Ovary (tissue), 9 donors: ENCODE measurements around the gene BMERB1. TPM values are rescaled to one million over a fixed set of nuclear protein-coding genes. Genes with fewer than 3 reads are reported as not detected.

Source experiments
- DNase-seq, 5 donors: peaks; one replicate each; pipeline ENCODE4 v3.0.0-alpha.2; 2019 to 2020
- H3K27ac ChIP-seq, 2 donors: fragments of 200-600 bp; one replicate each; pipeline versions ENCODE4 v1.5.1 to v1.8.0; 2019 to 2022
- H3K27me3 ChIP-seq: fragments of 200-600 bp; one replicate; pipeline ENCODE4 v1.8.0; 2022
- H3K36me3 ChIP-seq: fragments of 200-600 bp; sonication (generic); one replicate; pipeline ENCODE4 v1.5.1; 2019
- H3K4me1 ChIP-seq: one replicate; pipeline ENCODE4 v1.8.1; 2013; ENCODE audit warnings: mild to moderate bottlenecking, moderate library complexity; ENCODE audit not compliant: insufficient read depth
- H3K4me3 ChIP-seq: fragments of 200-600 bp; sonication (generic); one replicate; pipeline ENCODE4 v1.5.1; 2017
- H3K9me3 ChIP-seq, 2 donors: fragments of 200-600 bp in 1 of 2; sonication (generic) in 1 of 2; one replicate each; pipeline versions ENCODE4 v1.5.1 to v1.8.1; 2013 to 2019; ENCODE audit warnings: mild to moderate bottlenecking in 1 of 2, moderate library complexity in 1 of 2
- EP300 ChIP-seq: sonication (generic); formaldehyde crosslinking; IDR thresholded peaks from one replicate; pipeline ENCODE4 v1.6.1; 2017; ENCODE audit warnings: antibody characterized with exemption
- POLR2A ChIP-seq: fragments of 450-650 bp; IDR thresholded peaks from one replicate; pipeline ENCODE4 v1.6.1; 2017; ENCODE audit warnings: antibody characterized with exemption, mild to moderate bottlenecking, moderate library complexity
- WGBS, 3 donors: extraction: QIAGEN DNeasy Blood & Tissue Kit in 1 of 3; methylation state at CpG; one replicate each; pipeline versions ENCODE4 v1.1.5 to v1.1.7; 2013 to 2017; 5-methylcytosine and 5-hydroxymethylcytosine counted together
- intact Hi-C, 4 donors: fragments of 100-400 bp; cut with DNase I; formaldehyde crosslinking; loops; one replicate each; pipeline versions ENCODE4 v1.11.0 to v1.15.1; 2022 to 2023
- polyA plus RNA-seq, 2 donors: library from polyadenylated mRNA; stranded (reverse); fragments of 200-250 nt in 1 of 2; fragments of 350-450 nt in 1 of 2; fragmentation: Illumina TruSeq in 1 of 2; extraction: RNeasy Lipid Tissue Mini Kit (QIAGEN cat#74804) in 1 of 2; gene quantifications; one replicate each; pipeline ENCODE4 v1.2.3, GENCODE V29; 2013 to 2014
- total RNA-seq, 7 donors: library from RNA; depleted of rRNA in 2 of 7; stranded (reverse); fragments of >200 nt in 2 of 7; fragmentation: NEBNext Ultra II Directional in 3 of 7; extraction: Animal tissue kit (Norgen Biotek cat#: 25700) in 3 of 7; gene quantifications; one replicate each; pipeline versions ENCODE4 v1.1.0 to v1.2.4, GENCODE V29; 2016 to 2023
- TF ChIP-seq, protein P1 (sequence below), 3 donors: fragments of 450-650 bp in 2 of 3; fragments of 200-600 bp in 1 of 3; IDR thresholded peaks; one replicate each; pipeline versions ENCODE4 v1.5.1 to v1.8.0; 2016 to 2022; ENCODE audit warnings: antibody characterized with exemption in 3 of 3, mild to moderate bottlenecking in 1 of 3
- donor health status: DM: no; HTN: no; CAD: no; lungs with moderate emphysema.
- donor health status: DM: no; HTN: no; CAD: no.
- donor health status: Bipolar disorder and iron deficiency.
- donor health status: DM: yes; HTN: yes; CAD: no.
- donor health status: DM: no; HTN: no; CAD: no.
- donor health status: DM: yes; HTN: yes; CAD: no.

The BMERB1 gene
- total and polyA plus RNA-seq, 9 donors: 22.6 to 77.5 (median 65.2) TPM

GRCh38 chr16:15617901-15618300 is 183.5 kb downstream of the BMERB1 start:
- TF ChIP-seq POLR2A: no peak
- TF ChIP-seq, protein P1, sequence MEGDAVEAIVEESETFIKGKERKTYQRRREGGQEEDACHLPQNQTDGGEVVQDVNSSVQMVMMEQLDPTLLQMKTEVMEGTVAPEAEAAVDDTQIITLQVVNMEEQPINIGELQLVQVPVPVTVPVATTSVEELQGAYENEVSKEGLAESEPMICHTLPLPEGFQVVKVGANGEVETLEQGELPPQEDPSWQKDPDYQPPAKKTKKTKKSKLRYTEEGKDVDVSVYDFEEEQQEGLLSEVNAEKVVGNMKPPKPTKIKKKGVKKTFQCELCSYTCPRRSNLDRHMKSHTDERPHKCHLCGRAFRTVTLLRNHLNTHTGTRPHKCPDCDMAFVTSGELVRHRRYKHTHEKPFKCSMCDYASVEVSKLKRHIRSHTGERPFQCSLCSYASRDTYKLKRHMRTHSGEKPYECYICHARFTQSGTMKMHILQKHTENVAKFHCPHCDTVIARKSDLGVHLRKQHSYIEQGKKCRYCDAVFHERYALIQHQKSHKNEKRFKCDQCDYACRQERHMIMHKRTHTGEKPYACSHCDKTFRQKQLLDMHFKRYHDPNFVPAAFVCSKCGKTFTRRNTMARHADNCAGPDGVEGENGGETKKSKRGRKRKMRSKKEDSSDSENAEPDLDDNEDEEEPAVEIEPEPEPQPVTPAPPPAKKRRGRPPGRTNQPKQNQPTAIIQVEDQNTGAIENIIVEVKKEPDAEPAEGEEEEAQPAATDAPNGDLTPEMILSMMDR (IDR thresholded peaks at IDR 0.05): no peak
- no peak for TF ChIP-seq EP300
- intact Hi-C loops: no loop called here
- H3K4me3 ChIP-seq: no peak overlapping the region
- H3K27ac ChIP-seq: no peak overlapping the region
- H3K9me3 ChIP-seq: no peaks in the 10 kb centered on the region
- H3K27me3 ChIP-seq: no peaks in the 10 kb centered on the region
- no peaks in the 10 kb centered on the region for H3K36me3 ChIP-seq
- 93 to 94% (median 94%) methylated on average over 4 of the region's 4 CpGs for WGBS, 3 donors
- DNase-seq: no peak
- no peaks in the 10 kb centered on the region for H3K4me1 ChIP-seq

GRCh38 chr16:15618392-15618791 is 184.0 kb downstream of the BMERB1 start:
- no peaks in the 10 kb centered on the region for H3K27me3 ChIP-seq
- H3K36me3 ChIP-seq: no peaks in the 10 kb centered on the region
- no peaks in the 10 kb centered on the region for H3K9me3 ChIP-seq
- no peak overlapping the region for H3K27ac ChIP-seq
- H3K4me3 ChIP-seq: no peak overlapping the region
- 23 to 58% (median 32%) methylated on average over 4 of the region's 4 CpGs for WGBS, 3 donors
- intact Hi-C loops: no loop called here
- DNase-seq: no peak
- TF ChIP-seq POLR2A: no peak
- TF ChIP-seq EP300: no peak
- H3K4me1 ChIP-seq: no peaks in the 10 kb centered on the region

- no peak overlapping the region for H3K4me3 ChIP-seq
- no peaks in the 10 kb centered on the region for H3K4me1 ChIP-seq
- H3K27me3 ChIP-seq: no peaks in the 10 kb centered on the region
- no peaks in the 10 kb centered on the region for H3K36me3 ChIP-seq
- no peak for DNase-seq
- no peaks in the 10 kb centered on the region for H3K9me3 ChIP-seq
- intact Hi-C loops: no loop called here
- no peak overlapping the region for H3K27ac ChIP-seq
- WGBS, 3 donors: 59 to 65% (median 60%) methylated on average over 6 of the region's 6 CpGs
- TF ChIP-seq POLR2A (no peak), EP300 (no peak)
- TF ChIP-seq, protein P1 (IDR thresholded peaks at IDR 0.05): no peak
Observed at GRCh38 chr16:15620611-15621195, 186.3 kb downstream of the BMERB1 start.

GRCh38 chr16:15621456-15621855 is 187.1 kb downstream of the BMERB1 start:
- H3K4me3 ChIP-seq: no peak overlapping the region
- H3K27me3 ChIP-seq: no peaks in the 10 kb centered on the region
- no peak overlapping the region for H3K27ac ChIP-seq
- no peaks in the 10 kb centered on the region for H3K36me3 ChIP-seq
- intact Hi-C loops: no loop called here
- no peak for DNase-seq
- TF ChIP-seq, protein P1 (IDR thresholded peaks at IDR 0.05): no peak
- TF ChIP-seq EP300: no peak
- TF ChIP-seq POLR2A: no peak
- no peaks in the 10 kb centered on the region for H3K4me1 ChIP-seq
- 65 to 73% (median 65%) methylated on average over 4 of the region's 4 CpGs for WGBS, 3 donors
- H3K9me3 ChIP-seq: no peaks in the 10 kb centered on the region

DNA sequence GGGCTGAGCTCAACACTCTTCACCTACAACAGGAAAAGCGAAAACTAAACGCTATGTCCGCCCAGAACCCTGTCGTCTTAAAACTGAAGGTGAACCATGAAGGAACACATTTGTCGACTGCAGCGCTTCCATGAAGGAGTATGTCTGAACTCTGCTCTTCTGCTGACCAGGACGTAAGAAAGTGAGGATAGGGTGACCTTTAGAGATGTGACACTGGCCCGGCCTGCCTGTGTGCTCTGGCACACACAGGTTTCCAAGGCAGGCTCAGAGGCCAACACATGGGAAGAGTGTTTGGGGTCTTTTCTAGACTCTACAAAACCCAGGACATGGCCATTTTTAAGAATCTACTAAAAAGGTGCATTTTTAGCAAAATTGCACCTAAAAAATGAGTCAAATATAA is 187.5 kb downstream of the BMERB1 start:
- Histone ChIP-seq H3K4me1 (no peaks in the 10 kb centered on the region), H3K27me3 (no peaks in the 10 kb centered on the region), H3K4me3 (no peak overlapping the region), H3K9me3 (no peaks in the 10 kb centered on the region), H3K36me3 (no peaks in the 10 kb centered on the region), H3K27ac (no peak overlapping the region)
- no peak for TF ChIP-seq EP300
- no peak for TF ChIP-seq POLR2A
- TF ChIP-seq, protein P1 (IDR thresholded peaks at IDR 0.05): no peak
- intact Hi-C loops: no loop called here
- 79 to 85% (median 82%) methylated on average over 8 of the region's 8 CpGs for WGBS, 3 donors
- DNase-seq: no peak
